Esophagus squamous epithelium (tissue), 5 donors: ENCODE data around the gene POM121L12. TPM values are rescaled to one million over a fixed set of nuclear protein-coding genes. Genes with fewer than 3 reads are reported as not detected.

Experiments
- DNase-seq: peaks from one replicate; lab custom pipeline; 2025; lab: John Stamatoyannopoulos, UW
- H3K27ac ChIP-seq, 4 donors: fragments of 200-600 bp; sonication (generic); one replicate each; pipeline ENCODE4 v1.5.1; 2016 to 2019; ENCODE audit warnings: mild to moderate bottlenecking in 1 of 4
- H3K27me3 ChIP-seq, 4 donors: fragments of 200-600 bp; sonication (generic); 1 replicate in 3 of 4; 2 replicates in 1 of 4; pipeline versions ENCODE4 v1.5.1 to v1.6.0; 2017 to 2021; ENCODE audit warnings: antibody characterized with exemption in 1 of 4
- H3K36me3 ChIP-seq, 3 donors: fragments of 200-600 bp; sonication (generic); one replicate each; pipeline ENCODE4 v1.5.1; 2016 to 2019
- H3K4me1 ChIP-seq, 3 donors: fragments of 200-600 bp; sonication (generic); one replicate each; pipeline ENCODE4 v1.5.1; 2017 to 2019
- H3K4me3 ChIP-seq, 4 donors: fragments of 200-600 bp; sonication (generic); 1 replicate in 3 of 4; 2 replicates in 1 of 4; pipeline ENCODE4 v1.5.1; 2016 to 2019; ENCODE audit warnings: mild to moderate bottlenecking in 2 of 4, moderate library complexity in 1 of 4
- H3K9me3 ChIP-seq, 3 donors: fragments of 200-600 bp; sonication (generic); one replicate each; pipeline ENCODE4 v1.5.1; 2016 to 2019
- CTCF ChIP-seq, 6 experiments: fragments of 450-650 bp in 4 of 6; fragments of 200-600 bp in 2 of 6; sonication (generic) in 2 of 6; IDR thresholded peaks; one replicate each; pipeline ENCODE4 v1.5.1; 2016 to 2019; ENCODE audit warnings: antibody characterized with exemption in 6 of 6, mild to moderate bottlenecking in 4 of 6, moderate library complexity in 4 of 6
- POLR2A ChIP-seq, 4 donors: fragments of 450-650 bp; IDR thresholded peaks; one replicate each; pipeline ENCODE4 v1.6.1; 2017; ENCODE audit warnings: antibody characterized with exemption in 4 of 4, mild to moderate bottlenecking in 4 of 4, moderate library complexity in 3 of 4
- WGBS, 2 donors: methylation state at CpG; one replicate each; pipeline ENCODE4 v1.1.5; 2018; 5-methylcytosine and 5-hydroxymethylcytosine counted together
- intact Hi-C: fragments of 100-400 bp; cut with DNase I; formaldehyde crosslinking; loops from one replicate; pipeline ENCODE4 v1.15.0; 2022
- total RNA-seq, 4 donors: library from RNA; depleted of rRNA; stranded (reverse); fragments of >200 nt; gene quantifications; one replicate each; pipeline ENCODE4 v1.1.0, GENCODE V29; 2016
- donor health status: DM: yes; HTN: yes; CAD: no.

The POM121L12 gene
- total RNA-seq, 4 donors from 2014 or later = not detected

- Histone ChIP-seq H3K4me3 (no peak overlapping the region), H3K27ac (no peak overlapping the region), H3K4me1 (no peaks in the 10 kb centered on the region), H3K9me3 (peaks cover 0 to 19% (median 5%) of the 10 kb centered on the region in 3 donors), H3K36me3 (no peaks in the 10 kb centered on the region), H3K27me3 (no peaks in the 10 kb centered on the region)
- WGBS, 2 donors = 67 to 90% methylated on average over 5 to 7 of the region's 7 CpGs
- no peak for DNase-seq
- no peak for TF ChIP-seq POLR2A (IDR thresholded peaks at IDR 0.05)
- TF ChIP-seq CTCF (IDR thresholded peaks at IDR 0.05) = no peak
- intact Hi-C loops = no loop called here
These were observed 33.0 kb upstream of the POM121L12 start for GRCh38 chr7:53002389-53002788.

- no peak for DNase-seq
- Histone ChIP-seq H3K36me3 (no peaks in the 10 kb centered on the region), H3K9me3 (peaks cover 0 to 19% (median 5%) of the 10 kb centered on the region in 3 donors), H3K27ac (no peak overlapping the region), H3K4me3 (no peak overlapping the region), H3K4me1 (no peaks in the 10 kb centered on the region), H3K27me3 (no peaks in the 10 kb centered on the region)
- intact Hi-C loops = no loop called here
- TF ChIP-seq CTCF (IDR thresholded peaks at IDR 0.05) (no peak), POLR2A (IDR thresholded peaks at IDR 0.05) (no peak)
- WGBS, 2 donors = 81 to 93% methylated on average over 3 to 10 of the region's 29 CpGs
These were observed 31.6 kb upstream of the POM121L12 start for GRCh38 chr7:53003653-53004445.

GRCh38 chr7:53013925-53014324 is 21.5 kb upstream of the POM121L12 start:
- no peak for DNase-seq
- Histone ChIP-seq H3K9me3 (peaks cover 0 to 4% (median 0%) of the 10 kb centered on the region in 3 donors), H3K27me3 (no peaks in the 10 kb centered on the region), H3K4me1 (no peaks in the 10 kb centered on the region), H3K4me3 (no peak overlapping the region), H3K36me3 (no peaks in the 10 kb centered on the region), H3K27ac (no peak overlapping the region)
- no peak for TF ChIP-seq POLR2A (IDR thresholded peaks at IDR 0.05)
- TF ChIP-seq CTCF (IDR thresholded peaks at IDR 0.05) = no peak
- WGBS, 2 donors = 41 to 57% methylated on average over 2 of the region's 2 CpGs
- intact Hi-C loops = no loop called here

- WGBS, 2 donors = 85 to 100% methylated on average over 1 of the region's 1 CpG
- Histone ChIP-seq H3K4me3 (no peak overlapping the region), H3K36me3 (no peaks in the 10 kb centered on the region), H3K9me3 (peaks cover 0 to 4% (median 0%) of the 10 kb centered on the region in 3 donors), H3K4me1 (no peaks in the 10 kb centered on the region), H3K27me3 (no peaks in the 10 kb centered on the region), H3K27ac (no peak overlapping the region)
- TF ChIP-seq CTCF (IDR thresholded peaks at IDR 0.05) = no peak
- TF ChIP-seq POLR2A (IDR thresholded peaks at IDR 0.05) = no peak
- intact Hi-C loops = no loop called here
- DNase-seq = no peak
These were observed 20.0 kb upstream of the POM121L12 start for GRCh38 chr7:53015463-53015862.

GRCh38 chr7:53022893-53023292 is 12.5 kb upstream of the POM121L12 start:
- H3K4me3 ChIP-seq = no peak overlapping the region
- no peak for TF ChIP-seq CTCF (IDR thresholded peaks at IDR 0.05)
- no peak for TF ChIP-seq POLR2A (IDR thresholded peaks at IDR 0.05)
- no peak for DNase-seq
- no peaks in the 10 kb centered on the region for H3K4me1 ChIP-seq
- no peaks in the 10 kb centered on the region for H3K27me3 ChIP-seq
- WGBS, 2 donors = 57 to 77% methylated on average over 5 of the region's 5 CpGs
- H3K27ac ChIP-seq = no peak overlapping the region
- no peaks in the 10 kb centered on the region for H3K9me3 ChIP-seq
- H3K36me3 ChIP-seq = no peaks in the 10 kb centered on the region
- intact Hi-C loops = no loop called here
